GM12874 (cell line): Measurements from ENCODE around the gene CATSPERD.
A peak's percentile ranks its signal among the peaks of the same experiment; 100 is the strongest.

ENCODE experiments used
- TF ChIP-seq, protein P1 (sequence below): IDR thresholded peaks from 2 replicates; pipeline ENCODE4 v1.5.1; 2011; ENCODE audit warnings: low read depth, mild to moderate bottlenecking, control low read depth, low read length, moderate library complexity; ENCODE audit not compliant: insufficient read depth

Gene CATSPERD

DNA sequence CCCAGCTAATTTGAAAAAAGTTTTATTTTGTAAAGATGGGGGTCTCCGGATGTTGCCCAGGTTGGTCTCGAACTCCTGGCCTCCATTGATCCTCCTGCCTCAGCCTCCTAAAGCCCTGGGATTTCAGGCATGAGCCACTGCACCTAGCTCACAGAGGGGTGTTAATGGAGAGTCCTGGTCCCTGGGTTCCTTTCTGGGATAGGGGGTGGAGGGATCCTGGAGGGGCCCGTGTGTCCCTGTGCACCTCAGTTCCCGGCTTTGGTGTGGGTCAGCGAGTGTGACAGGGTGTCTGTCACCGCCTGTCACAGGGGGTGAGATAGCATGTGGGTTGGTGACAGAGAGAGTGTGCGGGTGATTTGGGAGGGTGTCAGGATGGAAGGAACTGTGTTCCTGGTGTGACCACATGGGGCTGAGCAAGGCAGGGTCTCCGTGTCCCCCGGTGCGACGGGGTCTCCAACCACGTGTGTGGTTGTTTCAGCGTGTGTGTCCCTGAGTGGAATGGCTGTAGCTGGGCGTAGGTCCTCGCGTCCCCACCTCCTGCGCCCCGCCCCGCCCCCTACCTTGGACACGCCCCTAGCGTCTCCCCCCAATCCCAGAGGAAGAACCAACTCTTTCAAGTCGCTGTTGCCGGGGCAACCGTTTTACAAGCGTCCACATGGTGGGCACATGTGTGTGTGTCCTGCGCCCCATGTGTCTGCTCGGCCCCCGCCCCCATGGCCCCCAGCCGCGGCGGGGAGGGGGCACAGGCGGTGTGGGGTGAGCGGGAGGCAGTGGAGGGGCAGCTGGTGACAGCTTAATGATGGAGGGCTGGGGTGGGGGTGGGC, 81.6 kb downstream of the CATSPERD start:
- TF ChIP-seq, protein P1, sequence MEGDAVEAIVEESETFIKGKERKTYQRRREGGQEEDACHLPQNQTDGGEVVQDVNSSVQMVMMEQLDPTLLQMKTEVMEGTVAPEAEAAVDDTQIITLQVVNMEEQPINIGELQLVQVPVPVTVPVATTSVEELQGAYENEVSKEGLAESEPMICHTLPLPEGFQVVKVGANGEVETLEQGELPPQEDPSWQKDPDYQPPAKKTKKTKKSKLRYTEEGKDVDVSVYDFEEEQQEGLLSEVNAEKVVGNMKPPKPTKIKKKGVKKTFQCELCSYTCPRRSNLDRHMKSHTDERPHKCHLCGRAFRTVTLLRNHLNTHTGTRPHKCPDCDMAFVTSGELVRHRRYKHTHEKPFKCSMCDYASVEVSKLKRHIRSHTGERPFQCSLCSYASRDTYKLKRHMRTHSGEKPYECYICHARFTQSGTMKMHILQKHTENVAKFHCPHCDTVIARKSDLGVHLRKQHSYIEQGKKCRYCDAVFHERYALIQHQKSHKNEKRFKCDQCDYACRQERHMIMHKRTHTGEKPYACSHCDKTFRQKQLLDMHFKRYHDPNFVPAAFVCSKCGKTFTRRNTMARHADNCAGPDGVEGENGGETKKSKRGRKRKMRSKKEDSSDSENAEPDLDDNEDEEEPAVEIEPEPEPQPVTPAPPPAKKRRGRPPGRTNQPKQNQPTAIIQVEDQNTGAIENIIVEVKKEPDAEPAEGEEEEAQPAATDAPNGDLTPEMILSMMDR, result no peak

DNA sequence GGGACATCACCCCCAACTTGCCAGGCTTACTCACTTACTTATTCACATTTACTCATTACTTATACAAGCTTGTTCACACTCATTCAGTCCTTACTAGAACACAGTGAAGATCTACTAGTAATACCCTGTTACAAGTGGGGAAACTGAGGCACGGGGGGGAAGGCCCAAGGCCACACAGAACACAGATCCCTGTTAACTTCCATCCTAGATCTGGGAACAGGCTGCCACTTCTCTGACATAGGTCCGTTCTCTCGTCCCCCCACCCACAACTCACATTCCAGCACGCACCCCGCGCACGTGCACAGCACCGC, 83.0 kb downstream of the CATSPERD start:
- TF ChIP-seq, protein P1, result no peak

DNA sequence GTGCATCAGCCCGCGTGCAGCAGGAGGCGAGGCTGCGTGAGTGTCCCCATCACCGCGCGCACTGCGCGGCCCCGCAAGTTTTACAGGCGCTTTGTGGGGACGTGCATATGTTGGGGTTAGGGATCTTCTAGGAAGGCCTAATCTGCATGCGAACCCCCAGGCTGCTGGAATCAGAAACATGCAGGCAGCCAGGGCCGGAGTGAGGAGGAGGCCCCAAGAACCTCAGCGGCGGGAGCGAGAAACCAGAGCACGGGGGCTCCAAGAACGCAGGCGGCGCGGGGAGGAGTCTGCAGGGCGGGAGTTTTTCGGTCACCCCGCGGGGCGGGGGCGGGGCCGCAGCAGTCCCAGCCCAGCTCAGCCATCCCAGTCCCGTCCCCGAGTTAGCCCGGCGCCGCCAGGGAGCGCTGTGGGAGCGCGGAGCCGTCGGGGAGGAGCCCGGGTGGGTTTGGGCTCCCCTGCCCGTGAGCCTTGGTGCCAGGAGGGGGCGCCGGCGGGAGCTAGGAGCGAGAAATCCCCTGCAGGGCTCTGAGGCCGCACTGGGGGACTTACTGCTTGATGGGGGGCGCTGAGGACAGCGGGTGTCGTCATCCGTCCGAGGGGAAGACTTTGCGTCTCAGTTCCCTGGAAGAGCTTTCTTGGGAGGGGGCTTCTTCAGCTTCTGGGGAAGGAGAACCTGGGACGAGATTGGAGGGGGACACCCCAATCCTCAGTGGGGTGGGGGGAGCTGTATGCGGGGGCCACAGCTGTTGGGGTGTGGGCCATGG, 83.5 kb downstream of the CATSPERD start:
- TF ChIP-seq, protein P1, result peak; percentile 98

DNA sequence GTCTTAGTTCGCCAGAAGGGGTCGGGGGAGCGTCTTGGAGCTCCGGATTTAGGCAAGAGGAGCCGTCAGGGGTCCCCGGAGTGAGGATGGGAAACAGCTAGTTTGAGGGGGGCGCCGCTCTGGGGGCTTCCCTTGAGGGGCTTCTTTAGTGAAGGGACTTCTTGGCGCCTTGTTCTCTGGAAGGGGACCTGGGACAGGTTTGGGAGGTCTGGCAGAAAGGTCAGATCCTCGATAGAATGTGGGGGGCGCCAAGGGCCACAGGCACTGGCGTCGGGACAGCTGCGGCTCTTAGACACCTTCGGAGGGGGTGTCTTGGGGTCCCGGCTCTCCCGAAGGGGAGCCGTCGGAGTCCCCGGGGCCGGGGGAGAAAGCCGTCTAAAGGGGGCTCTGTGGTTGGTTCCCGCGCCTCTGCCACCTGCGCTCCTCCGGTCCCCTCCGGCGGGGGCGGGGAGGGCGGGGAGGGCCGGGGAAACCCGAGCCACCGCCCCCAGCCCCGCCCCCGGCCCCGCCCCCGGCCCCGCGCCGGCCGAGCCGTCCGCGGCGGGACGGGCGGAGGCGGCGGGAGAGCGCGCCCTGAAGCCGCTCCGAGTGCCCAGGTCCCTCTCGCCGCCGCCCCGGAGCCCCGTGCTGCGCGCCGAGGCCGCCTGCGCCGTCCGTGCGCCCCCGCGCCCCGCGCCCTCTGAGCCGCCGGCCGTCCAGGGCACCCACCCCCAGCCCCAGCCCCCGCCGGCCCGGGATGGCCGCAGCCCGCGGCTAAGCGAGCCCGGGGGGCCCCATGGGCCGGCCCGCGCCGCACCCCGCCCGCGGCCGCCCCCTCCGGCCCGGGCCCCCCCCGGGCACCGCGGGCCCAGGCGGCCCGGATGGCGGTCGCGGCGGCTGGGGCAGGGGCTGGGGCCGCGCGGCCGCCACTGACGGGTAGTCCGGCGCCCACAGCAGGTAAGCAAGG, 84.4 kb downstream of the CATSPERD start, which contains the start of gene NRTN:
Gene NRTN, plus strand, starts transcription at position 552 of the 946 bp plus-strand sequence. CDS start 19,099 bp downstream, outside the sequence.
- TF ChIP-seq, protein P1, result no peak

DNA sequence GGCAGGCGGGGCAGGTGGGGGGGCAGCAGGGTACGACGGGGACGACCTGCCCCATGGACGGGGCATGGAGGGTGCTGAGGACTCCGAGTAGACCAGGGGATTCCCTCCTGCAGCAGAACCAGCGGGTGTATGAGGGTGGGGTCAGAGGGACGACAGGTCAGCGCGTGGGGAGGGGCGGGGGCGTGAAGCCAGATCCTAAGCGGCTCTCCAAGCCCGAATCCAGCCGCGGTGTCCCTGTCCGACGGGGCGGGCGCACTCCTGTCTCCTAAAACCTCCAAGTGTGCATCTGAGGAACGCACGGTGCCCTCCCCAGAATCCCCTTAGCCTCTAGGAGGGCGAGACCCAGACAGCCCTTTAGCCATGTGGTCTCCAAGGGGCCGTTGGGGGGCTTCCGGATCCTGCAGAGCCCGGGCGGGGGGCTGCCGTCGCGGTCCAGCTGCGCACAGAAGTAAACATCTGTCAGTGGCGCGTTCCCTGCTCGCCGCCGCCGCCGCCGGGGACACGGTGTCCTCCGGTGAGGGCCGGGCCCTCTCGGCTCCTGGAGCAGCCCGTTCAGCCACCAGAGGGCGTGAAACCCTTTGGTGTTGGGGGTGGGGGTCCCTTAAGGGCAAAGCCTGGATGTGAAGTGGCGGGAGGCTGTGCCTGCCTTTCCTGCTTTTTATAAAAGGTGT, 85.2 kb downstream of the CATSPERD start:
- TF ChIP-seq, protein P1, result peak; percentile 59

DNA sequence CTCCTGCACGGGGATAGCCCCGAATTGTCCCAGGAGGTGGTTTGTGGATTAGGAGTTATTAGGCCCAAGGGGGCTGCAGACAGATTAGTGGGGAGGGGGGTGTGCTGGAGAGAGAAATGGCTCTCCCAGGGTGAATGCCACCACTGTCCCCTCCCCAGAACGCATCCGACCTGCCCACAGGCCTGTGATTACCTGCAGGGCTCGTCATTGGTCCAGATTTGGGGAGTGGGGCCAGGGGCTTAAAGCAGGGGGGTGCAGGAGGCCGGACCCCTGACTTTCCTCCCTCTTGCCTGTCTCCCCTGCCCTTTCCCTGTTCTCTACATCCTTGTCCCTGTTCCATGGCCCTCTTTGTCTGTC, 85.7 kb downstream of the CATSPERD start:
- TF ChIP-seq, protein P1, result no peak
